Peyer's patch (tissue), 4 donors: ENCODE data around the gene FSTL5. TPM values are rescaled to one million over a fixed set of nuclear protein-coding genes. Genes with fewer than 3 reads are reported as not detected.

ENCODE experiments used
- DNase-seq, 3 donors: peaks; one replicate each; pipeline ENCODE4 v3.0.0-alpha.2; 2017 to 2019
- H3K27ac ChIP-seq, 4 donors: fragments of 200-600 bp; sonication (generic); one replicate each; pipeline ENCODE4 v1.5.1; 2016 to 2019
- H3K27me3 ChIP-seq, 2 donors: fragments of 200-600 bp; sonication (generic); one replicate each; pipeline ENCODE4 v1.5.1; 2019
- H3K36me3 ChIP-seq, 3 donors: fragments of 200-600 bp; sonication (generic); one replicate each; pipeline ENCODE4 v1.5.1; 2016 to 2019
- H3K4me1 ChIP-seq, 4 donors: fragments of 200-600 bp; sonication (generic); one replicate each; pipeline ENCODE4 v1.5.1; 2016 to 2019
- H3K4me3 ChIP-seq, 4 donors: fragments of 200-600 bp; sonication (generic); 1 replicate in 3 of 4; 2 replicates in 1 of 4; pipeline ENCODE4 v1.5.1; 2016 to 2019; ENCODE audit warnings: mild to moderate bottlenecking in 1 of 4
- H3K9me3 ChIP-seq, 4 donors: fragments of 200-600 bp; sonication (generic); one replicate each; pipeline ENCODE4 v1.5.1; 2016 to 2019; ENCODE audit warnings: mild to moderate bottlenecking in 1 of 4
- POLR2A ChIP-seq, 2 donors: fragments of 450-650 bp; IDR thresholded peaks; one replicate each; pipeline ENCODE4 v1.5.1; 2017; ENCODE audit warnings: antibody characterized with exemption in 2 of 2, mild to moderate bottlenecking in 2 of 2, moderate library complexity in 2 of 2
- total RNA-seq, 4 donors: library from RNA; depleted of rRNA; stranded (reverse); fragments of >200 nt; gene quantifications; one replicate each; pipeline ENCODE4 v1.1.0, GENCODE V29; 2016
- TF ChIP-seq, protein P1 (sequence below), 6 experiments: fragments of 450-650 bp in 4 of 6; fragments of 200-600 bp in 2 of 6; sonication (generic) in 1 of 6; IDR thresholded peaks; one replicate each; pipeline ENCODE4 v1.5.1; 2017 to 2019; ENCODE audit warnings: antibody characterized with exemption in 6 of 6, mild to moderate bottlenecking in 3 of 6, moderate library complexity in 1 of 6

Gene FSTL5
- total RNA-seq, 4 donors from 2014 or later: 1.7 TPM; not detected in 3

- Histone ChIP-seq H3K4me1 (no peaks in the 10 kb centered on the region), H3K4me3 (no peak overlapping the region), H3K27ac (no peak overlapping the region), H3K9me3 (no peaks in the 10 kb centered on the region), H3K36me3 (no peaks in the 10 kb centered on the region), H3K27me3 (no peaks in the 10 kb centered on the region)
- no peak for DNase-seq
- TF ChIP-seq POLR2A (IDR thresholded peaks at IDR 0.05): no peak
- TF ChIP-seq, protein P1, sequence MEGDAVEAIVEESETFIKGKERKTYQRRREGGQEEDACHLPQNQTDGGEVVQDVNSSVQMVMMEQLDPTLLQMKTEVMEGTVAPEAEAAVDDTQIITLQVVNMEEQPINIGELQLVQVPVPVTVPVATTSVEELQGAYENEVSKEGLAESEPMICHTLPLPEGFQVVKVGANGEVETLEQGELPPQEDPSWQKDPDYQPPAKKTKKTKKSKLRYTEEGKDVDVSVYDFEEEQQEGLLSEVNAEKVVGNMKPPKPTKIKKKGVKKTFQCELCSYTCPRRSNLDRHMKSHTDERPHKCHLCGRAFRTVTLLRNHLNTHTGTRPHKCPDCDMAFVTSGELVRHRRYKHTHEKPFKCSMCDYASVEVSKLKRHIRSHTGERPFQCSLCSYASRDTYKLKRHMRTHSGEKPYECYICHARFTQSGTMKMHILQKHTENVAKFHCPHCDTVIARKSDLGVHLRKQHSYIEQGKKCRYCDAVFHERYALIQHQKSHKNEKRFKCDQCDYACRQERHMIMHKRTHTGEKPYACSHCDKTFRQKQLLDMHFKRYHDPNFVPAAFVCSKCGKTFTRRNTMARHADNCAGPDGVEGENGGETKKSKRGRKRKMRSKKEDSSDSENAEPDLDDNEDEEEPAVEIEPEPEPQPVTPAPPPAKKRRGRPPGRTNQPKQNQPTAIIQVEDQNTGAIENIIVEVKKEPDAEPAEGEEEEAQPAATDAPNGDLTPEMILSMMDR (IDR thresholded peaks at IDR 0.05): no peak
Measured at GRCh38 chr4:161894014-161894413, 269.8 kb downstream of the FSTL5 start.

DNA sequence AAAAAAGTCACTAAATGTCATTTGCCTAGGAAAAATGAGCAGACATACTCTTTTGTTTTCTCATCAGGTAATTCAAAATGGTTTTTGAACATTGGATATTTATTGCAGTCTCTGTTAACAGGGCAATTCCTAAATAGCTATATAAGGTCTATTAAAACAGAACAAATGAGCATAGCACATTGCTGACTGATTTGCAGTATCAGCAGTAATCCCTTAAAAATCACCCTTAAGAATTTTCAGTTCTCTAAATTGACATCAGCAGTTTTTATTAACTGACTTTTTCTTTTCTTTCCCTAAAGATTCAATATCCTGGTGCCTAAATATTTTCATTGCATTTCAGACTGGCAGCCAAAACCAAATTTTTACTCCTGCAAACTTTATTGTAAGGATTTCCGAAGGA, 270.2 kb downstream of the FSTL5 start:
- Histone ChIP-seq H3K4me3 (no peak overlapping the region), H3K27ac (no peak overlapping the region), H3K27me3 (no peaks in the 10 kb centered on the region), H3K9me3 (no peaks in the 10 kb centered on the region), H3K4me1 (no peaks in the 10 kb centered on the region), H3K36me3 (no peaks in the 10 kb centered on the region)
- TF ChIP-seq, protein P1 (IDR thresholded peaks at IDR 0.05): no peak
- TF ChIP-seq POLR2A (IDR thresholded peaks at IDR 0.05): no peak
- DNase-seq: no peak

DNA sequence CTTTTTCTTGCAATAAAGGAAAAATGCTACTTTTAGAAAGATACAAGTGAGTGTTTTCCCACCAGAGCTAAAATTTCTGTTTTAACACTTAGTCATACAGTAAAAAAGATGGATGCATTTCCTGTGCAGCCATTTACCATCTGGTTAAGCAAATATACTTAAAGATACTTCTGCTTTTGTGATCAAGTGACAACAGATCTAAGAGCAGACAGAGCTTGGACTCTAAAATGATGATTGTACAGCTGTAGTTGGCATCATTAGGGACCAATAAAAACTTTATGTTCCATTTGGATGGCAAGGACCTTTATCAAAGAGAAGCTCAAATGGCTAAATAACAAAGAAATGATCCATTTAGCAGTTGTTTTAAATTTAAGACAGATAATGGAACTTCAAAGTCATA, 270.8 kb downstream of the FSTL5 start:
- TF ChIP-seq, protein P1 (IDR thresholded peaks at IDR 0.05): no peak
- no peak for TF ChIP-seq POLR2A (IDR thresholded peaks at IDR 0.05)
- no peaks in the 10 kb centered on the region for H3K4me1 ChIP-seq
- no peaks in the 10 kb centered on the region for H3K27me3 ChIP-seq
- H3K4me3 ChIP-seq: no peak overlapping the region
- no peaks in the 10 kb centered on the region for H3K36me3 ChIP-seq
- no peak for DNase-seq
- H3K9me3 ChIP-seq: no peaks in the 10 kb centered on the region
- H3K27ac ChIP-seq: no peak overlapping the region

DNA sequence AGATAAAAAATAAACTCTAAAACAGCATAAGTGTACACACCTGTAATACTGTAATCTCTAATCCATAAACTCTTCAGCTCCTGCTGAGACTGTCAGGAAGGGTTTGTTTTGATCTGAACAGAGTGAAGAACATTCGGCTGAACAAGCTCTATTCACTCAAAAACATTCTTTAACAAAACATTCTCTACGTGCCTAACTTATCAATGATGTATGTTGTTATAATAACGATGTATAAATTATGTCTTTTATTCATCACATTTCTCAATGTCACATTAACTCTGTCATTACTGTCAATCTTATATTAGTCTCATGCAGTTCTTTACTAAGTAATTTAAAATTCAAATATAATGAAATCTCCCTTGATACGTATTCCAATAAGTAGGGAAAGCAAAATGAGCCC, 280.6 kb downstream of the FSTL5 start:
- H3K4me3 ChIP-seq: no peak overlapping the region

GRCh38 chr4:161881370-161881769, 282.4 kb downstream of the FSTL5 start:
- no peak overlapping the region for H3K27ac ChIP-seq
- no peaks in the 10 kb centered on the region for H3K9me3 ChIP-seq
- no peak for DNase-seq
- TF ChIP-seq, protein P1 (IDR thresholded peaks at IDR 0.05): no peak
- no peak for TF ChIP-seq POLR2A (IDR thresholded peaks at IDR 0.05)
- no peak overlapping the region for H3K4me3 ChIP-seq
- H3K4me1 ChIP-seq: no peaks in the 10 kb centered on the region
- H3K36me3 ChIP-seq: no peaks in the 10 kb centered on the region
- H3K27me3 ChIP-seq: no peaks in the 10 kb centered on the region

More for the DNA sequence above, 280.6 kb downstream of the FSTL5 start:
- Histone ChIP-seq H3K27ac (no peak overlapping the region), H3K27me3 (no peaks in the 10 kb centered on the region), H3K36me3 (no peaks in the 10 kb centered on the region), H3K9me3 (no peaks in the 10 kb centered on the region), H3K4me1 (no peaks in the 10 kb centered on the region)
- DNase-seq: no peak
- no peak for TF ChIP-seq POLR2A (IDR thresholded peaks at IDR 0.05)
- TF ChIP-seq, protein P1 (IDR thresholded peaks at IDR 0.05): no peak

- TF ChIP-seq, protein P1 (IDR thresholded peaks at IDR 0.05): no peak
- TF ChIP-seq POLR2A (IDR thresholded peaks at IDR 0.05): no peak
- Histone ChIP-seq H3K9me3 (no peaks in the 10 kb centered on the region), H3K27ac (no peak overlapping the region), H3K36me3 (no peaks in the 10 kb centered on the region), H3K4me1 (no peaks in the 10 kb centered on the region), H3K27me3 (no peaks in the 10 kb centered on the region), H3K4me3 (no peak overlapping the region)
- no peak for DNase-seq
Measured at GRCh38 chr4:161869511-161869910, 294.3 kb downstream of the FSTL5 start.
